NCI-H2081 treated with DMSO at 0.1 percent for 48 hours (cell line): Measurements from ENCODE around the gene RWDD2A.
"Not testable (repeated sequence)": the region's sequence is repeated elsewhere in the genome, so short reads cannot be mapped to it uniquely, and the experiment has no call there.

Source experiments
- DNase-seq: peaks from one replicate; lab custom pipeline; 2025; lab: John Stamatoyannopoulos, UW

The RWDD2A gene

DNA sequence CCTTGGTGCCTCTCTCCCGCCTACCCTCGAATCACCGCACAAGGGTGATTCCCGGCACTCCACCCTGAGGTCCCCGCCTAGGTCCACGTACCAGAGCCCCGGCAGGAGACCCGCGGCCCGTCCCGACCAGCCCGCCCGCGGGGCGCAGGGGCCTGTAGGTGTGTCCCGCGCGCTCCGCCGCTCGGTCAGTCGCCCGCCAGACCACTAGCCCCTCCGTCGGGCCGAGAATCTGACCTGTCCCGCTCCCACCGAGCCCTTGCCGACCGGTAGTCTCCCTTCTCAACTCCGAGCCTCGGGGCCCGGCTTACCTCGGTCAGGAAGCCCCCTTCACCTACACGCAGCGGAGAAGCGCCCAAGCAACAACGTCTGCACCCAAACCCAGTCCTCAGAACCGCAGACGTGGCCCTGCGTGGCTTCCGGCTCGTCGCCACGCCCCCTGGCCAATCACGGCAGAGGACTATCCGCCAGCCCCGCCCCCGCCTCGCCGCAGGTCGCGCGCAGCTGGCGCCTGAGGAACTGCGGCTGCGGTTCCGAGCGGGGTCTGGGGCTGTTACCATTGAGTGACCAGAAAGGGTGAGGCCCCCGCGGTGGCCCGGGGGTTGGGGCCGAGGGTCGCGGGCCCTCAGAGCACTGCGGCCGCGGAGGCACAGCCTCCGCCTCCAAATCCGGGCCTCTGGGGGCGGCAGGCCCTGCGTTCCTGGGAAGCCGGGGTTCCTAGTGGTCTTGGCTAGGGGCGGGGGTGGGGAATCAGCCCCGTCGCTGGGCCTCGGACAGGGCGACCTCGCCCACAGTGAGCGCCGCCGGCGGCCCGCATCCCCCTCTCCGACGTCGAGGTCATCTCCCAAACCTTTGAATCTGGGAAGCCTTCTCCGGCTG, at the start of gene RWDD2A, which contains the start of gene PGM3:
RWDD2A (plus strand) TSS at position 487 of the 876 bp plus-strand sequence. CDS start 1,095 bp downstream, outside the sequence.
PGM3 (minus strand) TSS at position 395 of the 876 bp plus-strand sequence. CDS start 2,253 bp downstream, outside the sequence.
- DNase-seq, result no peak

DNA sequence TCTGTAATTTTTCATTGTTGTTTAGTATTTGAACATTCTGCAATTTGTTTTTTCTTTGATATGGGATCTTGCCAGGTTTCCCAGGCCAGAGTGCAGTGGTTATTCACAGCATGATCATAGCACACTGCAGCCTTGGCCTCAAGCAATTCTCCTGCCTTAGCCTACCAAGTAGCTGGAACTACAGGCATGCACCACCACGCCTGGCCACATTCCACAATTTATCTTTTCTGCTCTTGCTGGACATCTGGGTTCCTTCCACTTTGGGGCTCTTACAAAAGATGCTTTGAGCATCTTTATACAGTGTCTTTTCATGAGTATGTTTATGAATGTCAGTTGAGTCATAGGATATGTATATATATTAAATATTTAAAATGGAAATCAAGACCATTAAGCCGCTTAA, 42.0 kb upstream of the RWDD2A start:
- no peak for DNase-seq

DNA sequence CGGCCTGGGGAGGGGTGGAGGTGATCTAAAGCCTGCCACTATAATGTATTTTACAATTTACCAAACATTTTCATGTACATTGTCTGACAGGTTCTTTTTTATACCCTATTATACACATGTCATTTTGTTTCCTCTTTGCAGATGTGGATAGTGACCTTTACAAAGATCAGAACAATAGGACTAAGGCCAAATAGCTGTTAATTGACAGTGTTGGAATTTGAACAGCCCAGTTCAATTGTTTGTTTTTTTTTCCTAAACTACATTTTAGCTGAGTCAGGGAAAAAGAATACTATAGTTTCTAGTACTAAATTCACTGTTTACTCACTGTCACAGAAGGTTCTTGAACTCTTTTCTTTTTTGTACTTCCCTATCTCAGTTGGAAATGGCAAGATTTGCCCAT, 40.2 kb upstream of the RWDD2A start:
- DNase-seq, result no peak

DNA sequence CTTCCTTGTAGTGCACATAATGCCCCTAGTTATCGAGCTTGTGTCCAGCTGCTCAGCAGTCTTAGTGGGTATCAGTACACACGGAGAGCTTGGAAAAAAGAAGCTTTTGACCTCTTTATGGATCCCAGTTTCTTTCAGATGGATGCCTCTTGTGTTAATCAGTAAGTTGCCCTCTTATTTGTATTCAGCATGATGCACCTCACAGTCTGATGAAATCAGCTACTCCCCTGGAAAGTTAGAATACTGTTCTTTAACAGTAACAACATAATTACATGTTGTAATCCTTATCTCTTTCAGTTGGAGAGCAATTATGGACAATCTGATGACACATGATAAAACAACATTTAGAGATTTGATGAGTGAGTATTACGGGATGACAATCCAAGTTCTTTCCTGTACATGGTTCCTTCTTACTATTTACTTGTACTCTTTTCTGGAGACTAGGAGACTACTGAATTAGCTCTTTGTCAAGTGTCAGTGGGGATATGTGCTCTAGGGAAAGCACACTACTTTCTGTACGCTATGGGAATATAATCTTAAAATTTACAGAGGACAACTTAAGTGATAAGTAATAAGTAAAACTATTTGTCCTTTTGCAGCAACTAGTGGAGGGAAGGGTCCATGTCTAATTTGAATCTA, 39.2 kb upstream of the RWDD2A start:
- DNase-seq, result no peak

DNA sequence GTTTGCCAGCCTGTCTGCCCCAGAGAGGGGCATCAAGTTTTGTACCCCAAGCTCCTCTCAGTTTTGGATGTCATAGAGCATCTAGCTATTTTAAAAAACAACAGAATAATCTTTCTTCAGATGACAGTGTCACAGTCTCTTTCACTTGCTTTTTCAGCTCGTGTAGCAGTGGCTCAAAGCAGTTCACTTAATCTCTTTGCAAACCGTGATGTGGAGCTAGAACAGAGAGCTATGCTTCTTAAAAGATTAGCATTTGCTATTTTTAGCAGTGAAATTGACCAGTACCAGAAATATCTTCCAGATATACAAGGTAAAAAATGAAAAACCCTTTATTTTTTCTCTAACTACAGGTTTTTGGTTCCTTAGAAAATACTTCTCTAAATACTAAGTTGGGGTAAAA, 37.4 kb upstream of the RWDD2A start:
- no peak for DNase-seq

DNA sequence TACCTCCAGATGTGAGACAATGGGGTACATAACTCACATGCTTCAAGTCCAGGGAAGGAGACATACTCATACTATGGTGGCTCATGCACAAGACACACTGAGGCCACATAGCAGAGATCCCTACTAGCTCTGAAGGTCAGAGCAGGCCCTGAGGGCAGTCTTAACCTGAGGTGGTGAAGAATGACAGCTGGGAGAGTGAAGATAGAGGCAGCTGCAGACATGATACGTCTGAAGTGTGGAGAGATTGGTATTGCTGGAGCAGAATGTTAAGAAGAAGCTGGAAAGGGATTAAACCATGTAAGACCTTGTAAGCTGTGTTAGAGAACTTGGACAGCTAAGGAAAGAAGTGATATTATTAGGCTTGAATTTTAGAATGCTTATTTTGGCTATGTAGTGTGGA, 33.0 kb upstream of the RWDD2A start:
- DNase-seq, result no peak

DNA sequence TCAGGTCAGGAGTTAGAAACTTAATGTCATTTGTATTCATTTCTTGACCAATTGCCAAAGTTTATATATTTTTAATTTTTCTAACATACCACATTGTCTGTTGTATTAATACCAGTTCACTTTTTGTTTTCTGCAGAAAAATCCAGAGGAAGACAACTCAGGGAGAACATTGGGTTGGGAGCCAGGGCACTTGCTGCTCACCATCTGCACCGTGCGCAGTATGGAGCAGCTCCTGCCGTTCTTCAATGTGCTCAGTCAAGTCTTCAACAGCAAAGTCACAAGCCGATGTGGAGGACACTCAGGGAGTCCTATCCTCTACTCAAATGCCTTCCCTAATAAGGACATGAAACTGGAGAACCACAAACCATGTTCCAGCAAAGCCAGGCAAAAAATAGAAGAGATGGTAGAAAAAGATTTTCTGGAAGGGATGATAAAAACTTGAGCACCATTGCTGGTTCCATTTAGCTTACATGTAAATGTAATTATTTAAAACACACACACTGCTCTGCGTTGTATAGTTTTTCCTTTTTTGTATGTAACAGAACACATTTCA, 25.4 kb upstream of the RWDD2A start:
- no peak for DNase-seq

DNA sequence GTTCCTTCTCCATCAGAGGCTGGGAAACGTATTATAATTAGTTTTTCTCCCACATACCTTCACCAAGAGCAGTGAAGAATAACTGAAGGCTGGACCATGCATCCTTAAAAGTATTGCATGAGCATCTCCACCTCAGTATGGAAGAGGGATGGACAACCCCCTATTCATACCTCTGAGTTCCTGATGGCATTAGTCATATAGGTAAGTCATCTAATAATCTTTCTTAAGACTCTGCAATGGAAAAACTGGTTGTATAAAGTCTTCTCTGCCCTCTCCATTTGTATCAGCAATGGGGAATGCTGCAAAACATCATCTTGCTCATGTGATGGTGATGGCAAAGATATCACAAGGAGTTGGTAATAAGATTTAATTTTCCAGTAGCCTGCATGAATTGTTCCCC, 24.6 kb upstream of the RWDD2A start:
- DNase-seq, result no peak

DNA sequence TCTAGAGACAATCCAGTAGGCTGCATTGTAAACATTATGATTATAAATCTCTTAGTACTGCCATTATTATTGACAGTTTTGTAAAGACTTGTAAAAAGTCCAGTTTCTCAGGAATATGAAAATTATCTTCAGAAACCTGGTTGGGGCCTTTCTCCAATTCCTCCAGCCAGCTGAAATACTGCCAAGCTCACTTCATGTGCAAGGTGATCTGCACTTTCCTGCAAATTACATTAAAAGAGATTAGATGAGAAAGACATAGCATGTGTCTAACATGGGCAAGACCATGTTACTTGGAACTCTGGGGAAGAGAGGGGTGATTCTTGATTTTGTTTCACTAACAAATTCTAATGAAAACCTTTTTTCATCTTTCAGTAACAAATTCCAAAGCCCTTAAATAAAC, 24.1 kb upstream of the RWDD2A start:
- DNase-seq, result no peak

DNA sequence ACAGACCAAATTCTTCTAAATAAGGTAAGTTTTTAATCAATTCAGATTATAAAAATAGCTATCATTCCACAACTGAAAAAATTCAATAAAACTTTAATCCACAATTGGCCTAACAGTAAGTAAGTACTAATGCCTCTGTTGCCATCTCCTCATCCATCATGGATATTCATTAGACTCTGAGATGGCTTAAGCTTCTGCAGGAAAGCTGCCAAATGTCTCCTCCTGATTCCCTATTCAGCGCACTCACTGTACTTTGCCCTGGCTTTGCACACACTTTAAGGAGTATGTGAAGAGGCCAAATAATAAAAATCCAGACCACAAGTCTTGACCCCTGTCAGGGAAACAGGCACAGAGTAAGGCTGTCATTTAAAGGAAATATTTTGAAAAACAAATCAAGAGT, 23.6 kb upstream of the RWDD2A start:
- DNase-seq, result no peak

DNA sequence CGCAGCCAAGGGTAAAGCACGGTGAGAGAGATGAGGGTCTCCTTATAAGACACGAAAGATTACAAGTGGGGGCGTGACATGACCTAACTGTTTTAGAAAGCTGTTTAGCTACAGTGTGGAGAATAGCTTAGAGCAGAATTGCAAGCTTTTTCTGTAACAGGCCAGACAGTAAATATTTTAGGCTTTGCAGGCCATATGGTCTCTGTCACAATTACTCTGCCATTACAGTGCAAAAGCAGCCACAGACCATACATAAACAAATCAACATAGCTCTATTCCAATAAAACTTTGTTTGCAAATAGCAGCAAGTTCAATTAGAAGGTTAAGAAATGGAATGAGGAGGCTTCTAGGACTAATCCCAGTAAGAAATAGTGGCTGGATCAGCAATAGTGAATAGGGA, 16.9 kb upstream of the RWDD2A start:
- DNase-seq, result no peak

DNA sequence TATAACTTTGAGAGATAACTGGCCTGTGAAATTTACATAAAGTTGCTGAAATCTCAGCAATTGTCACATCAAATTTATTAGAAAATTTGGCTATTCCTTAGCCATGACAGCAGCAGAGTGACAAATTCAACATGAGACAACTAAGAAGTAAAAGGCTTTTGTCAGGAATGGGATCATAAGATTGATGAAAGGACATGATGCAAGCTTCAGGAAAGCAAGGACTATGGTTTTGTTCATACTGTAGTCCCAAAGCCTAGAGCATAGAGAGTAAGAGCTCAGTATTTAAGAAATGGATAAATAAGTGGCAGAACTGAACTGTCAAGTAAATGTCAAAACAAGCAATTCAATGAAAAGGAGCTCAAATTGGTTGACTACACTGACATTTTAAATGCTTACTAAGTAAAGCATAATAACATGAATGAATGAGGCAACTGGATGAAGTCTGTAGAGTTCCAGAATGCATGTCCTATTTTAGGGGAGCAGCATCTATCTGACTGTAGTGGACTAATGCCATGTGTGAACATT, 12.7 kb upstream of the RWDD2A start:
- no peak for DNase-seq

DNA sequence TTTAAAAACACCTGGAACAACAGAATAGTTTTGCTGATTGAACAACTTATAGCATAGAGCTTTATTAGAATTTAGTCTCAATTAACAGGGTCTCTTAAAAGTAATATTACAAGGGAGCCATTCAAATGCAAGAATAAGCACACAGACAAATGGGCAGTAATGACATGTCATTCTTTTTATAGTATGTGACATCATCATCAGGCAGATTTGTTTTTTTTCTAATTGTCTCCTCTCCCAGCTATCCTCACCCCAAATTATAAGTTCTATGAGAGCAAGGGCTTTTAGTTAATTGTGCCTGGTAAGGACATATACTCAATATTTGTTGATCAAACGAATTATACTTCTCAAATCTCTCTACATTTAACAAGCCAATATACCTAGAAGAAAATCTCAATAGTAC, 11.0 kb upstream of the RWDD2A start:
- DNase-seq, result no peak

DNA sequence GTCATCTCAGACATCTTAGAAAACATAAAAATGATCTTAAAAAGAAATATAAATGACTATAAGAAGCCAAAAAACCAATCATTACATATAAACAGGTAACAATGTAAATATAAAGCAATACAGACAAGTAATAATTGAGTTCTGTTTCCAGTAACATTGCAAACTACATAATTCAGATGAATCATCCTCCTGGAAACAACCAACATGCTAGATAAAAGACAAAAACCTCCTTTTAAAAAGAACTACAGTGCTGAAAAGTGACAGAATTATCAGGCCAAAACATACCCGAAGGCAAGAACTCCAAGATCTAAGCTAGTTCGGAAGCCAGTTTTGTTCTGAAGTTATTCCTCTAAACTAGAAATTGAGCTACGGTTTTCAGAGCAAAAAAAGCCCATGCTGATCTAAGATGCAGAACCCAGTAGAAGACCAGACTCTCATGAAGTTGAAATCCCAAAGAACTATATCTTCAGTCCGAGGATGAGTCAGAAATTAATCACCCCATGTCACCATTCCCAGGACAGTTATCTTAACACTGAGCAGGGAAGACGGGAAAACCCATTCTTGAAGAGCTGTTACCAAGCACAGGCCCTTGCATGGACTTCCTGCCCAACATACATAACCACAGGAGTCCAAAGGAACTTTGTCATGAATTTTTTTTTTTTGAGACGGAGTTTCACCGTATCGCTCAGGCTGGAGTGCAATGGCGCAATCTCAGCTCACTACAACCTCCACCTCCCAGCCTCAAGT, 9.9 kb upstream of the RWDD2A start:
- DNase-seq, result no peak

DNA sequence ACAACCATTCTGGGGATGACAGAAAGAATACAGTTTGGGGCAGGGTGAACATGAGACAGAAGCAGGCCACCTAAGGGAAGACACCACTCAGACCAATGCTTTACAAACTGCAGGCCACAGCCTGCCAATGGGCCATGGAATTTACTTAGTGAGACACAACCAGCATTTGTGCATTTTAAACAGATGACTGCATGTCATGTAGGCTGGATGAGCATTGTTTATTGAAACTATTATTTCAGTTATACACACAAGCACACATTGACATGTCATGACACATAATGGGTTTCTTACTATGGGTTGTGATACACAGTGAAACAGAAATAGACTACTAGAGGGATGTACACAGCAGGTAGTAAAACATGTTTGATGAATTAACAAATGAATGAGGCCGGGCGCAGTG, 8.1 kb upstream of the RWDD2A start:
- no peak for DNase-seq

DNA sequence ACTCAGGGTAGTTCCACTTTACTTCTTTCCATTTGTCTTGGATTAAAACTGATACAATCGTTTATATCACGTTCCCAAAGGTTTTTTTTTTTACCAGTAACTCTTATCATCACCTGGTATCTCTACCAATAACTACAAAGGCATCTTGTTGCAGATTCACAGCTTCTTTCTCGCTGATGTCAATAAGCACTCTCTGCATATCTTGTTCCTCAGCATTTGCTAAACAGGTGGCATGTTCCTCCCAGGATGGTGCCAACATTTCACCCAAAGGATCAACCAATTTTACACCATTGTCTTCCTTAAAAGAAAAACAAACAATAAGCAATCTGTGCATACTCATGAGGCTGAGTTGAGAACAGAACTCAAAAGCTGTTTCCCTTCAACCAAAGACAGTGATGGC, 4.7 kb upstream of the RWDD2A start:
- DNase-seq, result no peak

DNA sequence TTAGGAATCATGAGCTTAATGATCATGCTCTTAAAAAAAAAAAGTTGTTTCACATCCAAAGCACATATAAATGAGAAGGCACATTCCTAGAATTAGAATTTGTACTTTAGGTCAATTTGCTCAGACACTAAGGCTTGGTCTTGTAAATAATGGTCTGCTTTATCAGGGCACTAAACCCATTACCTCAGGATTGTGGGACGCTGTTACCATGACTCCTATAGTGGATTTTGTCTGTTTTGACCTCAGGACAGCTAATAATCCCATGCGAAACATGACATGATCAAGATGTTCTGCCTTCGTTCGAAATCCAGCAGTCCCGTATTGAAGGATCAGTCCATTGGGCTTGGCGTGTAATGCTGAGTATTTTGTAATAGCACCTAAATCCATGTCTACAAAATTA, 2.5 kb upstream of the RWDD2A start:
- DNase-seq, result no peak

DNA sequence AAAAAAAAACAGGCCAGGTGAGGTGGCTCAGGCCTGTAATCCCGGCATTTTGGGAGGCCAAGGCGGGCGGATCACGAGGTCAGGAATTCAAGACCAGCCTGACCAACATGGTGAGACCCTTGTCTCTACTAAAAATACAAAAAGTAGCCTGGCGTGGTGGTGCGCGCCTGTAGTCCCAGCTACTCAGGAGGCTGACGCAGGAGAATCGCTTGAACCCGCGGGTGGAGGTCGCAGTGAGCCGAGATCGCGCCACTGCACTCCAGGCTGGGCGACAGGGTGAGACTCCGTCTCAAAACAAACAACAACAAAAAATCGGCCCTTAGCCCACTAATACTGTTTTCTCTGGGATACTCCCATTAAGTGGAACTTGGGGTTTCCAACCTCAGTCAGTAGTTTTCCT, 1.2 kb upstream of the RWDD2A start:
- not testable (repeated sequence) for DNase-seq

DNA sequence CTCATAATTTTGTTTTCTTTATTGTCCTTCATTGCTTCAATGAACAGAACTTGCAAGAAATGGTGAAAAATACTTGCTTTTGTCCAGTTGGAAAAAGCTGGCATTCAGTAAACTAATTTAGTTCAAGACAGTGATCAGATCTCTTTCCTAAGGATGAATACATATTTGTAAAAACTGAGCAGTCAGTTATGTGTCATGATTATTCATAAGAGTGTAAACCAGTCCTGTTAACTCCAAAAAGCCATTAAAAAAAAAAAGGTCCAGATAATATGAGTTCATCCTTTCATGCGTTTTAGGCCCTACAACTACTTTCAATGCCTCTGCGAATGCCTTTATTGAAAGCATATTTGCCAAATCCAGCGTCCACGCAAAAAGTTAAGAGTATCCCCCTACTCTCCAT, 701 bp upstream of the RWDD2A start:
- no peak for DNase-seq

DNA sequence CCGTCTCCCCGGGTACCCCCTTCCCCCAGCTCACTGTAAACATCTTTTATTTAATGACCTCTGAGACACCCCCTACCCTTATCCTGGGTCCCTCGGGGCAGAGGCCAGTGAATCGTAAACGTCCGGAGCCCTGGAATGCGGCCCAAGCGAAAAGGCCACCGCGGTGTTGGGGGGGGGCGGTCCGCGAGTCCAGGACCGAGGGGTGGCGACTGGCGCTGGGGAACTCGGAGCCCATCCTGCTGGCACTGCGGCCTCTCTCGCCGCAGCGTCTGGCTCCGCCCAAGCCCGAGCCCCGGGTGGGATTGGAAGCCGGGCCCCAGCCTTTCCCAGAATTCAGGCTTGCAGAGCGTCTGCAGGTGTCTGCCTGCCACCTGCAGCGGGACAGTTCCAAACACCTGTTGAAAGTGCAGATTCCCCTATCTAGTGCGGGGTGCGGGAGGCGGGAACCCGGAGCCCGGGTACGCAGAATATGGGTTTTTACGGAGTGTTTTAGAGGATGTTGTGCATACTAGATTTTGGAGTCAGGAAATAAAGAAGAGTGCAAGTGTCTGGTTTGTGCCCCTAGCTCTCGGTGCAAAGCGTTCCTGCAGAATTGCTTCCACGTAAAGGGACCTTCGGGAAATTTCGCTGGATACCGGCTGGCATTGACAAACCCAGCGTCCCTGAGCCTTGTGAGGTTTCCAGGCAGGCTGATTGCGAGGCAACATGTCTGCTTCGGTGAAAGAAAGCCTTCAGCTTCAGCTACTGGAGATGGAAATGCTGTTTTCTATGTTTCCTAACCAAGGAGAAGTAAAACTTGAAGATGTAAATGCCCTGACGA, 800 bp downstream of the RWDD2A start:
- DNase-seq, result no peak

DNA sequence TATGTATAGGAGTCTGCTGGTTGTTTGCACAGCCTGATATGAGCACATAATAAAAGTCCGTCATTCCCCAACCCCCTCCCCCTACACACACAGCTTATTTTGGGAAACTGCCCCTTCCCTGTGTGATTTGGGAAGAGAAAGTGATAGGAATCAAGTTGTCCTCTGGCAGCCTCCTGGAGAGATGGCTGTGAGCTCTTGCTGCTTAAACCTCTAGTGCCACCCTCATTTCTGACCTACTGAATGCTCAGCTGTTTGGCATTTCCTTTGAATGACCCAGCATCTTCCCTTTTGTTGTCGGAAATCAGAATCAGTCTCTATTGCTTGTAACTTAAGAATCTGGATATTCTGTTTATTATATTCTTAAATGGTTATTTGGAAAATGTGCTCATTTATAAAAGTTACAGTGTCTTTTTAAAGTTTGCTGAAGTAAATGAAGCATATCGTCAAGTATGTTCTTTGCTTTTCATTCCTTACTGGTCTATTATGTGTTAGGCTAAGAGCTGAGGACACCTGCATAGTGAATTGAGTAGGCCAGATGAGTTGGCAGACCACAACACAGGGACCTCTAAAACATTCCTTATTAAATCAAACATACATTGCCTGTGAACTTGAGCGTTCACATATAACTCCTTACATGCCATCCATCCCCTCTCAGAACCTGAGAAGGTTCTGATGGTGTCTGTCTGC, 5.5 kb downstream of the RWDD2A start:
- no peak for DNase-seq
